Myocyte (in vitro differentiated cells): ENCODE measurements around the gene SLCO6A1. TPM values are rescaled to one million over a fixed set of nuclear protein-coding genes. Genes with fewer than 3 reads are reported as not detected.

Experiments used
- DNase-seq: peaks from one replicate; pipeline ENCODE4 v3.0.0-alpha.2; 2012; ENCODE audit warnings: low read depth
- total RNA-seq: library from RNA; depleted of rRNA; stranded (reverse); fragments of >200 nt; gene quantifications from 2 replicates; pipeline ENCODE4 v1.2.3, GENCODE V29; 2014

Gene SLCO6A1
- total RNA-seq, 1 donor from 2014 or later, result not detected

DNA sequence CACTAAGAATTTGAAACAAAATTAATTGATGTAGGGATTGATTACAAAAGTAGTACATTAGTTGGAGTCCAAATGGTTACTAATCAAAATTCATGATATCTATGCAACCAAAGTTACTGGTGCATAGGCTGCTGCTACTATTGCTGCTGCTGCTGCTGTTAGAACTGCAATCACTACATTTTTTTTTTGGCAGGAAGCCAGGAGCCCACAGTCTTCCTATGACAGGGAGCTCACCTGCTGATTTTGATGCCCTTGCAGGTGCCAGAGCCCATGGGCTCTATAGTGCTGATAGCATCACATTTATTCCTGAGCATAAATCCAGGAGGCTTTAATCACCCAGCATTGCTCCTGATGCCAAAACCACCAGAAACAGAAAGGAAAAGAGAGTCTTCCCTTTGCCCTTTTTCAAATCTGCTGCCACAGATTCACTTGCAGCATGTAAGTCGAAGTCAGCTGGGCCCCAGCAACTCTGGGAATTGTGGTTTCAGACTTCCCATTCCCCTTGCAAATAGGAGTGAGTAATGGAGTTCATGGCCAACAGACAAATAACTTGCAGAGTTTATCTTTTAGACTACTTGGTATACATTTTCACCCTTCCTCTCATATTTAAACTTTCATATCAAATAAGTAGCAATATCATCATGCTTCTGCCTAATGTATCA lies 17.6 kb downstream of the SLCO6A1 start:
- DNase-seq, result peak; percentile 45

DNA sequence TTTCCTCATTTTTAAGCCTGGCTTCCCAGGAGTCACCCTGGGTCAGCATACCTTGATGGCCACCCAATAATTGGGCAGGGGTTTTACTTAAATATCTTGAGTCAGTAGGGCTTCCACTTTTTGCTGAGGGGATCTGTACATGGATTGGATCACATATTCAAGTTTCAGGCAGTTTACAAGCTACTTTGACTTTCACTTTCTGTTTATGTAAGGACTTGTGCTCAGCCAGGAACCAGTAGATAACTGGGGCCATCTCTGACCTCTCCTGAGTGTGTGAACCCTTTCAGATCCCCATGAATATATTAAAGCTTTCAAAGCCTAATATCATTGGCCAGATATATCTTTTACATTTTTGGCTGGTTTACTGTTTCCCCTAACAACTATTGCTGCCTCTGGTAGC lies 45.1 kb downstream of the SLCO6A1 start:
- peak; percentile 1 for DNase-seq

DNA sequence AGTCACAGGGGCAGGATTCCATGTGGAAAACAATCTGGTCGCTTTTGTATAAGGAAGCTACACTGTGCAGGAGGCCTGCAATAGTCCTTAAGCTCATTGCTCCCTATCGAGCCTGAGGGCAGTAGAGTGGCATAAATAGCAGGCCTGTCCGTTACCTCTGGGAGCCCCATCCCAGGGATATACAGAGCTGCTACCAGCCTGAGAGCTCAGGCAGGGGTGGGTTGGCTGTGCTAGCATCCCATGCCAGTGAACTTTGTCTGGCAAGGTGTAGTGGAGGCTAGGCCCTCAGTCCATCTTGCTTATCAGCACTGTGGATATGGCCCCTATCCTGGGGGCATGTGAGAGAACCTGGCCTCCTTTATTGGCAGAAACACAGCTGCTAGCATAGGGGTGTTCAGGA lies 47.7 kb downstream of the SLCO6A1 start:
- DNase-seq, result no peak

DNA sequence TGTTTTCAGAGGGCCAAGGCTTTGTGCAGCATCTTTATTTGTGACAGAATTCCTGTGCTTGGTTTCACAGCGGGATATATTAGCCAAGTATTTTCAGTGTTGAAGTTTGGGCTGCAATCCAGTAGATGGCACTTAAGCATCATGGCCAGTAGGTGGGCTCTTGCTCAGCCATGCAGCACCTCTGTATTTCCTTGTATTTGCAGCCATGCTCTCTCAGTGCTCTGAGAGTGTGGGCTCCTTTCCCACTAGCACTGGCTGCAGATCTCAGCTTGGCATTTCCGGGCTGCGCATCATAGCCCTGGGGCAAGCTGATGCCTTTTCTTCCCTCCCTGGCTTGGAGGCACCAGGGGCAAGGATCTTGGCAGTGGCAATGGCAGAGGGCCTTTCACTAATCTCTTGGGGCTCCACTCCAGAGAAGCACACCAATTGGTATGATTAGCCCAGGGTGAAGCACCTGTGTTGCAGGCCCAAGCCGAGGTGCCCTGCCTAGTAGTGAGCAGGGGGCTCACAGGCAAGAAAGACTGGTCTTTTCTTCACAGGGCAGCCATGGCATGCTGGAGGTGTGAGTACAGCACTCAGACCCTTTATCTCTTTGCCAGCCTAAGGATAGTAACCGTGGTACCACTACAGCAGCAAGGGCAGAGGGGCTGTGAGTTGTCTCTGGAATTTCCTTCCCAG lies 48.3 kb downstream of the SLCO6A1 start:
- no peak for DNase-seq

DNA sequence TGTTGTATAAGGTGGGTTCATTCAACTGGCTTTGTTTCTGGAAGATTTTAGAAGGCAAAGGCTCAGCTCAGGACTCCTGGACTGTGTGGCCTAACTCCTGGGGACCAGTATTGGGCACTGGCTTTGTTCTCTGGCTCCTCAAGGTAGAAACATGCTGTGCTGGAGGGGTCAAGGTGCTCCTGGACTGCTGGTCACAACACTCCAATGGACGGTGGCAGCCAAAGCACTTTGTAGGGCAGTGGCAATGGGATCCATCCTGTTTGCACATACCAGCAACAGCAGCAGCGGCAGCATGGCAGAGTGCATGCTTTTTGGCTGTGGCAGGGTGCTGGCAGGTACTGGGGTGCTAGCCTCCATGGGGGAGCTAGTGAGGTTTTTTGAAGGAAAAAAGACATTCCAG lies 65.3 kb downstream of the SLCO6A1 start:
- no peak for DNase-seq

DNA sequence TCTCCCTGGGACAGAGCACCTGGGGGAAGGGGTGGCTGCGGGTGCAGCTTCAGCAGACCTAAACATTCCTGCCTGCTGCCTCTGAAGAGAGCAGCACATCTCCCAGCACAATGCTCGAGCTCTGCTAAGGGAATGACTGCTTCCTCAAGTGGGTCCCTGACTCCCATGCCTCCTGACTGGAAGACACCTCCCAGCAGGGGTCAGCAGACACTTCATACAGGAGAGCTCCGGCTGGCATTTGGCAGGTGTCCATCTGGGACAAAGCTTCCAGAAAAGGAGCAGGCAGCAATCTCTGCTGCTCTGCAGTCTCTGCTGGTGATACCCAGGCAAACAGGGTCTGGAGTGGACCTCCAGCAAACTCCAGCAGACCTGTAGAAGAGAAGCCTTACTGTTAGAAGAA lies 77.2 kb downstream of the SLCO6A1 start:
- peak; percentile 26 for DNase-seq

DNA sequence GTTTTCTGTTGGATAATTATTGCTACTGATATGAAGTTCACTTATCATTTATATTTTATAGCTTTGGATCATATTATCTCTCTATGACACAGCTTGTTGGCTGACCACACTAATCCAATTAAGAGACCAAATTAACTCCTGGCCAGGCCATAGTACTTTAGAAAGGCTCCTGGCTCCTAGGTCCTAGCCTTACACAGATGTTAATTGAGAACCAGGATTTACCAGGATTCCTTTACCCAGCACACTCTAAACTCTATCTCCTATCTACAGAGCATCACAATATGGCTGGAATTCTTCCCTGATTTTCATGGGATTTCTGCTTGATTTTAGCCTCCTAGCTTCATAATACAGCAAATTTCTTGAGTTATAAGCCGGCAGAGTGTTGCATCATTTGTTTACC lies 80.3 kb downstream of the SLCO6A1 start:
- no peak for DNase-seq

DNA sequence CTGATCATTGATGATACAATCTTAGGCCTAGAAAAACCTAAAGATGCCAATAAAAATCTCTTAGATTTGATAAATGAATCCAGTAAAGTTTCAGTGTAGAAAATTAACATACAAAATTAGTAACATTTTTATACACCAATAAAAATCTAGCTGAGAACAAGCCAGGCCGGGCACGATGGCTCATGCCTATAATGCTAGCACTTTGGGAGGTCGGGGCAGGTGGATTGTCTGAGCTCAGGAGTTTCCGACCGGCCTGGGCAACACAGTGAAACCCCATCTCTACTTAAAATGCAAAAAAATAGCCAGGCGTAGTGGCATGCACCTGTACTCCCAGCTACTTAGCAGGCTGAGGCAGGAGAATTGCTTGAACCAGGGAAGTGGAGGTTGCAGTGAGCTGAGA lies 84.4 kb downstream of the SLCO6A1 start:
- DNase-seq, result no peak

DNA sequence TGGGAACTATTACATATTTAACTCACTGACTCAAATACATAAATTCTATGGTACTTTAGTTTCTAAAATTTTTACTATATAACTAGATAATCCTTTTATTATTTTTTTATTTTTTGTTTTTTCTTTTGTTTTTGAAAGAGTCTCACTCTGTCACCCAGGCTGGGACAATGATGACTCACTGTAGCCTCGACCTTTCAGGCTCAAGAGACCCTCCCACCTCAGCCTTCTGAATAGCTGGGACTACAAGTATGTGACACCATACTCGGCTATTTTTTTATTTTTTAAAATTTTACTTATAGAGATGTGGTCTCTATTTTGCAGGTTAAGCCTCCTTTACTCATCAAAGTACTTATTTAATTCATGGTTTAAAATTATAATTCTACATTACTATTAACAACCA lies 110.6 kb downstream of the SLCO6A1 start:
- no peak for DNase-seq

DNA sequence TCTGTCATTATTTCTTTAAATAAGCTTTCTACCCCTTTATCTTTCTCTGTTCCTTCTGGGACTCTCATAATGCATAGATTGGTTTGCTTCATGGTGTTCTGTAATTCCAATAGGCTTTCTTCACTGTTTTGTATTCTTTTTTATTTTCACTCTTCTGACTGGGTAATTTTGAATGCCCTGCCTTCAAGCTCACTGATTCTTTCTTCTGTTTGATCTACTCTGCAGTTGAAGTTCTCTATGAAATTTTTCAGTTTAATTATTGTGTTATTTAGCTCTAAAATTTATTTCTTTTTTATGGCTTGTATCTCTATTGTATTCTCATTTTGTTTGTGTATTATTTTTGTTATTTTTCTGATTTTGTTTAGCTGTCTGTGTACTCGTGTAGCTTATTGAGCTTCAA lies 113.4 kb downstream of the SLCO6A1 start:
- no peak for DNase-seq

DNA sequence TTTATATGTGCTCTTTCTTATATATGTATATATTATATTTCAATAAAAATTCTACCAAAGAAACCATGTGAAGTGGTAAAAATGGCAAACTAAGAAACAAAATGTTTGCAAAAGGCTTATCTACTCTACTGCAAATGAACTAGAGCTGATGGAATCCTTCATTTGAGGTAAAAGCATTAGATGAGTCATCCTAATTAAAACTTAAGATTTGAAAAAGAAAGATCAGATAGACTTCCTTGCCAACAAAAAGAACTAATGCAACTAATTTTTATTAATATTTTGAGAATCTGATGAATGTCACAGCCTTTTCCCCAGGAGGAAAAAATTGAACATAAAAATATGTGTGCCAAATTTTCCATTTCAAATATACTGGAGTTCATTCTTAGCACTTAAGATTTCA lies 118.6 kb downstream of the SLCO6A1 start:
- DNase-seq, result no peak

DNA sequence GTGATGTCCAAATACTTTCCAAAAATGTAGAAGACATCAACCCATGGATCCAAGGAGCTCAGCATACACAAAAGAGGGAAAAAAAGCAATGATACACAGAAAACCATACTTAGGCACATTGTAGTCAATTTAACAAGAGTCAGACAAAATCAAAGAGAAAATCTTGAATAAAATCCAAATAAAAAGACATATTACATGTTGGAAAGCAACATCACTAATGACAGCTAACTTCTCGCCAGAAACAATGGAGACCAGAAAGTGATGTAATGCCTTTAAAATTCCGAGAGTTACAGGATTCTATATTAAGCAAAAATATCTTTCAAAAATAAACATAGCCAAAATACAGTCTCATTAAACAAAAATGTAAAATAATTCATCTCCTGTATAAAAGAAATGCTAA lies 122.9 kb downstream of the SLCO6A1 start:
- no peak for DNase-seq

DNA sequence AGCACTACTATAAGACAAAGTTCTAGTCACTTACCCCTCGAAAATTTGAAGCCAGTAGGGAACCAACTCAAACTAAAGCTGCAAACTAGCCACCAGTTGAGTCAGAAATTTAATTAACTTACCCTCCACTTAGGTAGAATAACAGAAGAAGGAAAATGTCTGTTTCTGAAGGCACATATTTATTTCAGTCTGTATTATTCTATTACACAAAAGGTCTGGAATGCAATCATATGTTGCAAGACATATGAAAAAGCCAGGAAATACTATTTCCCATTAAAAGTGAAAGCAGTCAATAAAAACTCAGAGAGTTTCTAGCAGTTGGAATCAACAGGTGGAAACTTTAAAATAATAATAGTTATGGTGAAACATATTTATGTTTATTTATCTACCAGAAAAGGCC lies 123.5 kb downstream of the SLCO6A1 start:
- DNase-seq, result no peak

DNA sequence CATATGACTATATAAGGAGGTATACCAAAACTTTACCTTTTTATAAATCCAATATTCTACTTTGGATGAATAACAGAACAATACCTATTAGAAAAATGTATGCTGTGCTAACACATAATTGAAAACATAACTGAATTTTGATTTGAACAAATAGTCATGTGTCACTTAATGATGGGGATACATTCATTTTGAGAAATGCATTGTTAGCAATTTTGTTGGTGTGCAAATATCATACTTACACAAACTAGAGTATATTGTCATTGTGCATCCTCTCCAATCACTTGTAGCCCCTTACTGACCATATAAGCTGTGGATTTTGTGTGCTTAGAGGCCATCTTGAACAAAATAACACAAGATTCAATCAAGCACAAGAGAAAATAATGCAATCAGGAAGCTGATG lies 130.4 kb downstream of the SLCO6A1 start:
- DNase-seq, result no peak

DNA sequence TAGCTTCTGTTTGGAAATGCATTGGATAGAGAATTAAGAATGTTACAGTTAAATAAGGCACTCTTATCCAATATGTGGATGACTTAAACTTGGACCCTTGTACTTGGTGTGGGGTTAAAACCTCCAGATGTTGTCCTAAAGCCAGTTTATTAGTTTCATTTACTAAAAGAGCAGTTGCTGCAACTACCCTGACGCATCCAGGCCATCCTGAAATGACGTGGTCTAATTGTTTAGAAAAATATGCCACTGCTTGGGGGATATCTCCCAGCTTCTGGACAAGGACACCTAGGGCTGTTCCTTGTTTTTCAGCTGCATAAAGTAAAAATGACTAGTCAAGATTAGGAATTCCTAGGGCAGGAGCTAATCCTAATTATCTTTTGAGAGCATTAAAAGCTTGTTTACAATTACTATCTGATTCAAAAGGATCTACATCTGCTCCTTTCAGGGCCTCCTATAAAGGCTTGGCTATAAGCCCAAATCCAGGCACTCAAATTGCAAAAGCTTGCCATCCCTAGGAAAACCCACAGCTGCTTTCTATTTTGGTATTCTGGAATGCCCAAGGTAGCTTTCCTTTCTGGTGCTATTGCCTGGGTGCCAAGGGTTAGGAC lies 157.0 kb downstream of the SLCO6A1 start:
- DNase-seq, result peak; percentile 39

DNA sequence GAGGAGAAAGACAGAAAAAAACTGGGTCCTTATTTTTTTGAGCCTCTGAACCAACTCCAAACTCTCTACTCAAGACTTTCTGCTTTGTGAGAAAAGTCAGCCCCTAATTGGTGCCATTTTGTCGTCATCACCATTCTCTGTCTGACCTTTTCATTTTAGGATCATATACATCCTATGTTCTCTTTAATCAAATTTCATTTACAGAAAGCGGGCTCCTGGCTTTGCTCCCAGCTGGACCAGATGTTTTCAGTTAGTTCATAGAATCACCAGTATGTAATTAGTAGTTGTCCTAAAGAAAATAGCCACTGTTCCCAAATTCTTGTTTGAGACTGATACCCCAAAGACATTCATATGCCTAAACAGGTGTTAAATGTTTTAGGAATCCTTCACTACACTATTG lies 174.1 kb downstream of the SLCO6A1 start:
- DNase-seq, result no peak

Other genes starting within 250 kb of the SLCO6A1 start
- 0.05 and 0.29 TPM in 2 replicates for gene SLCO4C1, start 202.7 kb downstream of the SLCO6A1 start, total RNA-seq